Large intestine (tissue), 3 donors: ENCODE results near the gene MCL1. TPM values are rescaled to one million over a fixed set of nuclear protein-coding genes. Genes with fewer than 3 reads are reported as not detected.

Source experiments
- DNase-seq, 2 donors: peaks; one replicate each; pipeline versions ENCODE4 v3.0.0 to v3.0.0-alpha.2; 2013
- H3K27ac ChIP-seq: one replicate; pipeline ENCODE4 v1.5.1; 2013; ENCODE audit warnings: low read length
- H3K27me3 ChIP-seq: 2 replicates; pipeline ENCODE4 v1.6.1; 2013; ENCODE audit warnings: low read length; ENCODE audit not compliant: control insufficient read depth, insufficient read depth
- H3K36me3 ChIP-seq: 2 replicates; pipeline ENCODE4 v1.6.1; 2013; ENCODE audit warnings: low read length; ENCODE audit not compliant: control insufficient read depth, insufficient read depth
- H3K4me1 ChIP-seq: one replicate; pipeline ENCODE4 v1.6.1; 2013; ENCODE audit warnings: low read length; ENCODE audit not compliant: control insufficient read depth, insufficient read depth
- H3K4me3 ChIP-seq: one replicate; pipeline ENCODE4 v1.5.1; 2013; ENCODE audit warnings: low read length
- H3K9me3 ChIP-seq: one replicate; pipeline ENCODE4 v1.6.1; 2013; ENCODE audit warnings: mild to moderate bottlenecking, low read depth, low read length, moderate library complexity; ENCODE audit not compliant: control insufficient read depth
- WGBS: methylation state at CpG from one replicate; pipeline ENCODE4 v1.1.5; 2013; ENCODE audit warnings: low lambda C conversion rate; ENCODE audit not compliant: insufficient coverage; 5-methylcytosine and 5-hydroxymethylcytosine counted together
- polyA plus RNA-seq: library from polyadenylated mRNA; unstranded; fragments of 120-200 nt; gene quantifications from one replicate; pipeline ENCODE4 v1.2.1, GENCODE V29; 2013

Gene MCL1
- polyA plus RNA-seq, 1 donor, result 225 TPM

GRCh38 chr1:150557065-150557600 is 22.3 kb downstream of the MCL1 start:
- WGBS, result no CpG with 5 or more reads among the region's 26 CpGs
- Histone ChIP-seq H3K36me3 (peaks cover 6% of the 10 kb centered on the region), H3K4me1 (peaks cover 27% of the 10 kb centered on the region), H3K9me3 (no peaks in the 10 kb centered on the region), H3K27me3 (no peaks in the 10 kb centered on the region), H3K27ac (no peak overlapping the region), H3K4me3 (no peak overlapping the region)
- no peak for DNase-seq

- DNase-seq, result no peak
- Histone ChIP-seq H3K36me3 (peaks cover 6% of the 10 kb centered on the region), H3K4me3 (no peak overlapping the region), H3K27me3 (no peaks in the 10 kb centered on the region), H3K4me1 (peaks cover 23% of the 10 kb centered on the region), H3K9me3 (no peaks in the 10 kb centered on the region), H3K27ac (no peak overlapping the region)
- no CpG with 5 or more reads among the region's 26 CpGs for WGBS
These were observed 23.2 kb downstream of the MCL1 start for GRCh38 chr1:150555971-150556865.

GRCh38 chr1:150555198-150555970 is 24.0 kb downstream of the MCL1 start:
- H3K27me3 ChIP-seq, result peaks cover 3% of the 10 kb centered on the region
- H3K9me3 ChIP-seq, result no peaks in the 10 kb centered on the region
- no peak overlapping the region for H3K4me3 ChIP-seq
- H3K27ac ChIP-seq, result no peak overlapping the region
- H3K36me3 ChIP-seq, result peaks cover 6% of the 10 kb centered on the region
- WGBS, result no CpG with 5 or more reads among the region's 19 CpGs
- peaks cover 18% of the 10 kb centered on the region for H3K4me1 ChIP-seq
- DNase-seq, result no peak

GRCh38 chr1:150554086-150554452 is 25.3 kb downstream of the MCL1 start:
- no peaks in the 10 kb centered on the region for H3K9me3 ChIP-seq
- H3K4me1 ChIP-seq, result peaks cover 14% of the 10 kb centered on the region
- no peak for DNase-seq
- no peak overlapping the region for H3K4me3 ChIP-seq
- WGBS, result no CpG with 5 or more reads among the region's 8 CpGs
- H3K36me3 ChIP-seq, result peaks cover 6% of the 10 kb centered on the region
- no peak overlapping the region for H3K27ac ChIP-seq
- peaks cover 12% of the 10 kb centered on the region for H3K27me3 ChIP-seq

- H3K27me3 ChIP-seq, result peaks cover 13% of the 10 kb centered on the region
- H3K4me3 ChIP-seq, result no peak overlapping the region
- no CpG with 5 or more reads among the region's 23 CpGs for WGBS
- no peak overlapping the region for H3K27ac ChIP-seq
- no peak for DNase-seq
- peaks cover 15% of the 10 kb centered on the region for H3K4me1 ChIP-seq
- H3K36me3 ChIP-seq, result peaks cover 6% of the 10 kb centered on the region
- H3K9me3 ChIP-seq, result no peaks in the 10 kb centered on the region
These were observed 25.9 kb downstream of the MCL1 start for GRCh38 chr1:150553392-150554085.

GRCh38 chr1:150552911-150553289 is 26.5 kb downstream of the MCL1 start:
- no CpG with 5 or more reads among the region's 12 CpGs for WGBS
- Histone ChIP-seq H3K27ac (peak overlapping the region; percentile 55), H3K27me3 (peaks cover 15% of the 10 kb centered on the region), H3K9me3 (no peaks in the 10 kb centered on the region), H3K36me3 (peaks cover 6% of the 10 kb centered on the region), H3K4me3 (no peak overlapping the region), H3K4me1 (peaks cover 18% of the 10 kb centered on the region)
- DNase-seq, result no peak

GRCh38 chr1:150552128-150552910 is 27.1 kb downstream of the MCL1 start:
- peaks cover 18% of the 10 kb centered on the region for H3K4me1 ChIP-seq
- no CpG with 5 or more reads among the region's 13 CpGs for WGBS
- H3K27ac ChIP-seq, result peak overlapping the region; percentile 55
- peaks cover 6% of the 10 kb centered on the region for H3K36me3 ChIP-seq
- no peaks in the 10 kb centered on the region for H3K9me3 ChIP-seq
- peak; percentile 86 to 88 for DNase-seq
- no peak overlapping the region for H3K4me3 ChIP-seq
- peaks cover 15% of the 10 kb centered on the region for H3K27me3 ChIP-seq

- Histone ChIP-seq H3K9me3 (no peaks in the 10 kb centered on the region), H3K27ac (peak overlapping the region; percentile 12), H3K4me3 (no peak overlapping the region), H3K27me3 (peaks cover 15% of the 10 kb centered on the region), H3K36me3 (peaks cover 6% of the 10 kb centered on the region), H3K4me1 (peaks cover 18% of the 10 kb centered on the region)
- DNase-seq, result no peak
- no CpG with 5 or more reads among the region's 1 CpG for WGBS
These were observed 27.7 kb downstream of the MCL1 start for GRCh38 chr1:150551784-150552127.

- Histone ChIP-seq H3K9me3 (no peaks in the 10 kb centered on the region), H3K36me3 (peaks cover 6% of the 10 kb centered on the region), H3K27ac (peak overlapping the region; percentile 27), H3K27me3 (peaks cover 15% of the 10 kb centered on the region), H3K4me1 (peaks cover 18% of the 10 kb centered on the region), H3K4me3 (no peak overlapping the region)
- WGBS, result no CpG with 5 or more reads among the region's 11 CpGs
- no peak for DNase-seq
These were observed 28.2 kb downstream of the MCL1 start for GRCh38 chr1:150551051-150551783.
